ENCODE measurements around the gene TOP2A. TPM values are rescaled to one million over a fixed set of nuclear protein-coding genes. Genes with fewer than 3 reads are reported as not detected.

Gene TOP2A
- total RNA-seq, 1 experiment from 2014 or later, result 237 TPM

DNA sequence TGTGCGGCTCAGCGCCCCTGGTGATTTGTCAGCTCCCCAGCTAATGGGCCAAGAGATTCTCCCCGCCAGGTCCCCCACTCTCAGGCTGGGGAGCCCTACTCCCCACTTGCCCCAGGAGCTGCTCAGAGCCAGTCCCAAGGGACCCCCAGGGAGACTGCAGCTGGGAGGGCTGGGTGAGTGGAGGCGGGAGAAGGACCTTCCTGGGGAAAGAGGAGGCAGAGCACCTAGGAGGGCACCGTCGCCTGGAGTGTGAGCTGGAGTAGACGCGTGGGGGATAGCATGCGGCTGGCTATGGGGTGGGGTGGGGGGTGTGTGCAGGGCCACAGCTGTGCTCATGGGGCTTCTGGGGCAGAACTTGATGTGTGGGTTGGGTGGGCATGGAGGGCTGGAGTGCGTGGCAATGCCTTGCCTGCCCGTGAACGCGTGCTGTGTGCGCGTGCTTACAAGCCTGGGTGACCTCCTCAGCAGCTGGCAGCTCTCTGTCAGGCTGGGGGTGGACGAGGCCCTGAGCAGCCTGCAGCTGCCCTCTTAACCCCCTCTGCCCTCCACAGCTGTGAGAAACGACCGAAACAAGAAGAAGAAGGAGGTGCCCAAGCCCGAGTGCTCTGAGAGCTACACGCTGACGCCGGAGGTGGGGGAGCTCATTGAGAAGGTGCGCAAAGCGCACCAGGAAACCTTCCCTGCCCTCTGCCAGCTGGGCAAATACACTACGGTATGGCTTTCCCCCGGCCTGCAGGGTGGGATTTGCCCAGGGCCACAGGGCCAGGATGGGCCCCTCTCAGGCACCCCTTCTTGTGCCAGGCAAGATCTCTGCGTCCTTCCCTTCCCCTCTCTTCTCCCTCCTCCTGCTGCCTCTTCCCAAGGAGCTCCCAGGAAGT lies 66.1 kb downstream of the TOP2A start:
- Histone ChIP-seq H3K36me3 (ENCODE audit: control insufficient read depth, insufficient read depth, low read length) (peaks cover 9% of the 10 kb centered on the region), H3K4me3 (ENCODE audit: low read depth, low read length) (no peak overlapping the region), H3K4me1 (peaks cover 5% of the 10 kb centered on the region), H3K27me3 (replicated peaks; ENCODE audit: control insufficient read depth, insufficient read depth, low read length) (no peaks in the 10 kb centered on the region), H3K9me3 (no peaks in the 10 kb centered on the region)
- no peaks in the 10 kb centered on the region for H3K27me3 Mint-ChIP-seq (ENCODE audit: insufficient read depth, unreplicated experiment)
- no peak for DNase-seq
- H3K4me3 Mint-ChIP-seq (ENCODE audit: unreplicated experiment), result no peak overlapping the region
- intact Hi-C loops (cut with micrococcal nuclease; ENCODE audit: unreplicated experiment), result loop anchor here (10.0 kb wide), 1 partner anchor 147 kb away; no protein-coding TSS in a partner anchor
- H3K36me3 Mint-ChIP-seq (ENCODE audit: insufficient read depth, unreplicated experiment), result peaks cover 38% of the 10 kb centered on the region
- no TSS peak for BruUV-seq (replicated peaks)
- ChIA-PET POLR2A (no interaction called here), CTCF (interaction anchor here (0.6 to 0.7 kb wide), 2 partner anchors 44 to 1451 kb away, joined by 3 to 5 read pairs; no protein-coding TSS in a partner anchor)
- H3K27ac Mint-ChIP-seq (ENCODE audit: unreplicated experiment), result no peak overlapping the region
- H3K4me1 Mint-ChIP-seq (ENCODE audit: low read depth, unreplicated experiment), result peaks cover 14% of the 10 kb centered on the region
- TF ChIP-seq, protein P1, sequence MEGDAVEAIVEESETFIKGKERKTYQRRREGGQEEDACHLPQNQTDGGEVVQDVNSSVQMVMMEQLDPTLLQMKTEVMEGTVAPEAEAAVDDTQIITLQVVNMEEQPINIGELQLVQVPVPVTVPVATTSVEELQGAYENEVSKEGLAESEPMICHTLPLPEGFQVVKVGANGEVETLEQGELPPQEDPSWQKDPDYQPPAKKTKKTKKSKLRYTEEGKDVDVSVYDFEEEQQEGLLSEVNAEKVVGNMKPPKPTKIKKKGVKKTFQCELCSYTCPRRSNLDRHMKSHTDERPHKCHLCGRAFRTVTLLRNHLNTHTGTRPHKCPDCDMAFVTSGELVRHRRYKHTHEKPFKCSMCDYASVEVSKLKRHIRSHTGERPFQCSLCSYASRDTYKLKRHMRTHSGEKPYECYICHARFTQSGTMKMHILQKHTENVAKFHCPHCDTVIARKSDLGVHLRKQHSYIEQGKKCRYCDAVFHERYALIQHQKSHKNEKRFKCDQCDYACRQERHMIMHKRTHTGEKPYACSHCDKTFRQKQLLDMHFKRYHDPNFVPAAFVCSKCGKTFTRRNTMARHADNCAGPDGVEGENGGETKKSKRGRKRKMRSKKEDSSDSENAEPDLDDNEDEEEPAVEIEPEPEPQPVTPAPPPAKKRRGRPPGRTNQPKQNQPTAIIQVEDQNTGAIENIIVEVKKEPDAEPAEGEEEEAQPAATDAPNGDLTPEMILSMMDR (IDR thresholded peaks at IDR 0.05; ENCODE audit: insufficient read depth in 1 of 2, low read depth in 1 of 2, low read length in 1 of 2, severe bottlenecking in 1 of 2, unreplicated experiment in 1 of 2), result no peak
- no peaks in the 10 kb centered on the region for H3K9me3 Mint-ChIP-seq (ENCODE audit: unreplicated experiment)

DNA sequence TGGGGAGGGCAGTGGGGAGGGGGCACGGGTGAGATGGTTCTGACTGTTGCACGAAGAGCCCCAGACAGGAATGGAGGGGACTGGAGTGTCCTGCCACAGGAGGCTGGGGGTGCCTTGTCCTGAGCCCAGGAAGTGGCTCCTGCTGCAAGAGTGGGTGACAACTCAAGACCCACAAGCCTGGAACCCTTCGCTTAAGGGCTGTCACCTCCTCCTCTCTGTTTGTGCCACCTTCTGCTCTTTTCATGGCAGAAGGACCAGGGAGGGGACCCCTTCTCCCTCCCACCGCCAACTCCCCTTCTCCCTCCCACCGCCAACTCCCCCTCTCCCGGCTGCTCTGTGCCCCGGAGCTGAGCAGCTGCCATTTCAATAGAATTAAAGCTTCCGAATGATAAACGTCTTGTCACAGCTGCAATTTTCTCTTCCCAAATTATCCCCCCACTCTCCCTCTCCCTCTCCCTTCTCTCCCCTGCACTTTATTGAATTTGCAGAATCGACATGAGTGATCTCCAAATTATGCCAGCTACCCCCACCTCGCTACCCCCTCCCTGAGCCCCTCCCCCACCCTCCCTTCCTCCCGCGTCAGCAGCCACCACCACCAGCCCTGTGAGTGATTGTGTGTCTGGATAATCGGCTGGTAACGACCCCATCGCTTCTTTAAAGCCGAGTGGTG lies 66.9 kb downstream of the TOP2A start:
- H3K27me3 ChIP-seq (replicated peaks; ENCODE audit: control insufficient read depth, insufficient read depth, low read length), result no peaks in the 10 kb centered on the region
- Mint-ChIP-seq H3K36me3 (ENCODE audit: insufficient read depth, unreplicated experiment) (peaks cover 43% of the 10 kb centered on the region), H3K4me1 (ENCODE audit: low read depth, unreplicated experiment) (peaks cover 21% of the 10 kb centered on the region), H3K9me3 (ENCODE audit: unreplicated experiment) (no peaks in the 10 kb centered on the region), H3K27ac (ENCODE audit: unreplicated experiment) (no peak overlapping the region), H3K27me3 (ENCODE audit: insufficient read depth, unreplicated experiment) (no peaks in the 10 kb centered on the region), H3K4me3 (ENCODE audit: unreplicated experiment) (no peak overlapping the region)
- H3K9me3 ChIP-seq, result no peaks in the 10 kb centered on the region
- peaks cover 12% of the 10 kb centered on the region for H3K4me1 ChIP-seq
- BruUV-seq (replicated peaks), result no TSS peak
- peaks cover 9% of the 10 kb centered on the region for H3K36me3 ChIP-seq (ENCODE audit: control insufficient read depth, insufficient read depth, low read length)
- intact Hi-C loops (cut with micrococcal nuclease; ENCODE audit: unreplicated experiment), result loop anchor here (10.0 kb wide), 1 partner anchor 146 kb away; no protein-coding TSS in a partner anchor
- TF ChIP-seq, protein P1 (IDR thresholded peaks at IDR 0.05; ENCODE audit: insufficient read depth in 1 of 2, low read depth in 1 of 2, low read length in 1 of 2, severe bottlenecking in 1 of 2, unreplicated experiment in 1 of 2), result no peak
- CTCF ChIA-PET, result no interaction called here
- POLR2A ChIA-PET, result no interaction called here
- no peak for DNase-seq
- no peak overlapping the region for H3K4me3 ChIP-seq (ENCODE audit: low read depth, low read length)

DNA sequence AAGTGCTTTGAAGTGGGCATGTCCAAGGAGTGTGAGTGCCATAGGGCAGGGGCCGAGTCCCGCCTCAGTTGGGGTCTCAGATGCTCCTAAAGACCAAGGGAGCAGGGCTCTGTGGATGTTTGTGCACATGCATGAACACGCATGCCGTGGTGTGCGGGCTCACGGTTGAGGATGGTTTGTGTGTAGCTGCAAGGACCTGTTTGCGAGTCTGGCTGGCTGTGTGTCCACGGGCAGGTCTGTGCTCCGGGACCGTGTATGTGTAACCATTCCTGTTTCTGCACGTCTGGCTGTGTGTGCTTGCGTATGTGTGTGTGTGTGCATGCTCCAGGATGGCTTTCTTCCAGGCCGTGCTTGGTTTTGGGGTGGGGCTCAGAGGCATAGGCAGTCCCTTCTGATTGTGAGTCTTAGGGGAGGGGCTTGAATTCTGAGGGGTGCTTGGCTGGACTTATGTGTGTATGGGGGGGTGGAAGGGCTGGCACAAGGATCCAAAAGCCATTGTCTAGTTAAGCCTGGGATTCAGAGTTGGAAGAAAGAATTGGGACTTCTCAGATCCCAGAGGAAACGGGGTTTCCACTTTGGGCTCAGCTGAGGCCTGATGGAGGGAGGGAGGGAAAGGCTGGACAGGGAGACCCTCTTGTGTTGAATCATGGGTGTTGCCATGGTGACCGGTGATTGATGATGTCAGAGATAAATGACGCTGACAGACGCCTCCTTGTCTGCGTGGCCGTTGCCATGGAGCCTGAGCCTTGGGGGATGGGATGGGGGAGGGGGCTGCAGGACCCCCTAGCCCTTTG lies 67.6 kb downstream of the TOP2A start:
- no peaks in the 10 kb centered on the region for H3K9me3 ChIP-seq
- no peaks in the 10 kb centered on the region for H3K27me3 ChIP-seq (replicated peaks; ENCODE audit: control insufficient read depth, insufficient read depth, low read length)
- H3K4me1 ChIP-seq, result peaks cover 14% of the 10 kb centered on the region
- Mint-ChIP-seq H3K4me3 (ENCODE audit: unreplicated experiment) (no peak overlapping the region), H3K27me3 (ENCODE audit: insufficient read depth, unreplicated experiment) (no peaks in the 10 kb centered on the region), H3K27ac (ENCODE audit: unreplicated experiment) (no peak overlapping the region), H3K4me1 (ENCODE audit: low read depth, unreplicated experiment) (peaks cover 23% of the 10 kb centered on the region), H3K36me3 (ENCODE audit: insufficient read depth, unreplicated experiment) (peaks cover 45% of the 10 kb centered on the region), H3K9me3 (ENCODE audit: unreplicated experiment) (no peaks in the 10 kb centered on the region)
- intact Hi-C loops (cut with micrococcal nuclease; ENCODE audit: unreplicated experiment), result loop anchor here (10.0 kb wide), 1 partner anchor 145 kb away; no protein-coding TSS in a partner anchor
- no peak overlapping the region for H3K4me3 ChIP-seq (ENCODE audit: low read depth, low read length)
- POLR2A ChIA-PET, result no interaction called here
- TF ChIP-seq, protein P1 (IDR thresholded peaks at IDR 0.05; ENCODE audit: insufficient read depth in 1 of 2, low read depth in 1 of 2, low read length in 1 of 2, severe bottlenecking in 1 of 2, unreplicated experiment in 1 of 2), result no peak
- CTCF ChIA-PET, result no interaction called here
- BruUV-seq (replicated peaks), result no TSS peak
- peaks cover 5% of the 10 kb centered on the region for H3K36me3 ChIP-seq (ENCODE audit: control insufficient read depth, insufficient read depth, low read length)
- no peak for DNase-seq
